ENCODE results near the gene NAALADL2.

Gene NAALADL2

GRCh38 chr3:175662815-175663214, 803.7 kb downstream of the NAALADL2 start:
- TF ChIP-seq CTCF (conservative IDR thresholded peaks at IDR 0.05; ENCODE audit: control insufficient read depth, insufficient read depth, low read depth, low read length): no peak
- no peak overlapping the region for H3K4me3 ChIP-seq (ENCODE audit: control insufficient read depth, low read depth, low read length)
- DNase-seq (ENCODE audit: low read depth): no peak

- TF ChIP-seq CTCF (conservative IDR thresholded peaks at IDR 0.05; ENCODE audit: control insufficient read depth, insufficient read depth, low read depth, low read length): no peak
- no peak for DNase-seq (ENCODE audit: low read depth)
- H3K4me3 ChIP-seq (ENCODE audit: control insufficient read depth, low read depth, low read length): no peak overlapping the region
These were observed 805.8 kb downstream of the NAALADL2 start for GRCh38 chr3:175664911-175665310.

GRCh38 chr3:175668300-175668699, 809.2 kb downstream of the NAALADL2 start:
- no peak overlapping the region for H3K4me3 ChIP-seq (ENCODE audit: control insufficient read depth, low read depth, low read length)
- peak; percentile 7 for DNase-seq (ENCODE audit: low read depth)
- no peak for TF ChIP-seq CTCF (conservative IDR thresholded peaks at IDR 0.05; ENCODE audit: control insufficient read depth, insufficient read depth, low read depth, low read length)

- peak; percentile 60 for DNase-seq (ENCODE audit: low read depth)
- TF ChIP-seq CTCF (conservative IDR thresholded peaks at IDR 0.05; ENCODE audit: control insufficient read depth, insufficient read depth, low read depth, low read length): no peak
- H3K4me3 ChIP-seq (ENCODE audit: control insufficient read depth, low read depth, low read length): no peak overlapping the region
These were observed 811.4 kb downstream of the NAALADL2 start for GRCh38 chr3:175670557-175670956.

- H3K4me3 ChIP-seq (ENCODE audit: control insufficient read depth, low read depth, low read length): peak overlapping the region; percentile 29
These were observed 813.1 kb downstream of the NAALADL2 start for GRCh38 chr3:175672119-175672689.

GRCh38 chr3:175679568-175679967, 820.4 kb downstream of the NAALADL2 start:
- H3K4me3 ChIP-seq (ENCODE audit: control insufficient read depth, low read depth, low read length): no peak overlapping the region
- no peak for TF ChIP-seq CTCF (conservative IDR thresholded peaks at IDR 0.05; ENCODE audit: control insufficient read depth, insufficient read depth, low read depth, low read length)
- DNase-seq (ENCODE audit: low read depth): no peak

More at GRCh38 chr3:175672119-175672689, 813.1 kb downstream of the NAALADL2 start:
- no peak for TF ChIP-seq CTCF (conservative IDR thresholded peaks at IDR 0.05; ENCODE audit: control insufficient read depth, insufficient read depth, low read depth, low read length)
- DNase-seq (ENCODE audit: low read depth): peak; percentile 48

GRCh38 chr3:175692256-175692655, 833.1 kb downstream of the NAALADL2 start:
- TF ChIP-seq CTCF (conservative IDR thresholded peaks at IDR 0.05; ENCODE audit: control insufficient read depth, insufficient read depth, low read depth, low read length): no peak
- DNase-seq (ENCODE audit: low read depth): no peak
- no peak overlapping the region for H3K4me3 ChIP-seq (ENCODE audit: control insufficient read depth, low read depth, low read length)

Measured in fibroblast of mammary gland (primary cell).